GM23338 (cell line): ENCODE data around the gene CKLF. TPM values are rescaled to one million over a fixed set of nuclear protein-coding genes. Genes with fewer than 3 reads are reported as not detected.

Experiments
- ATAC-seq: fragments of 200-7000 bp; cut with Tn5 transposase; 3 replicates; pipeline ENCODE4 v1.9.1; 2020
- DNase-seq: peaks from one replicate; pipeline ENCODE4 v3.0.0-alpha.2; 2015; ENCODE audit warnings: low spot score
- H2AFZ ChIP-seq: fragments of 200-600 bp; sonication (generic); 2 replicates; pipeline ENCODE4 v1.8.0; 2016; ENCODE audit warnings: antibody characterized with exemption, mild to moderate bottlenecking, moderate library complexity
- H3F3A ChIP-seq: fragments of 200-600 bp; sonication (generic); replicated peaks from 2 replicates; pipeline ENCODE4 v1.8.0; 2017; ENCODE audit warnings: antibody characterized with exemption, mixed run types, low read depth
- H3K27ac ChIP-seq: fragments of 200-600 bp; sonication (generic); 2 replicates; pipeline ENCODE4 v1.6.1; 2016; ENCODE audit warnings: low read depth
- H3K27me3 ChIP-seq: fragments of 200-600 bp; sonication (generic); 2 replicates; pipeline ENCODE4 v1.8.0; 2016; ENCODE audit warnings: mild to moderate bottlenecking, mixed run types, moderate library complexity; ENCODE audit not compliant: insufficient read depth
- H3K36me3 ChIP-seq: fragments of 200-600 bp; sonication (generic); 2 replicates; pipeline ENCODE4 v1.8.0; 2016; ENCODE audit warnings: mild to moderate bottlenecking; ENCODE audit not compliant: insufficient read depth
- H3K4me1 ChIP-seq: fragments of 200-600 bp; sonication (generic); 2 replicates; pipeline ENCODE4 v1.8.0; 2016; ENCODE audit warnings: mild to moderate bottlenecking, moderate library complexity; ENCODE audit not compliant: insufficient read depth
- H3K4me2 ChIP-seq: fragments of 200-600 bp; sonication (generic); 2 replicates; pipeline ENCODE4 v1.7.1; 2017; ENCODE audit warnings: mixed run types
- H3K4me3 ChIP-seq: fragments of 200-600 bp; sonication (generic); 2 replicates; pipeline ENCODE4 v1.6.1; 2016; ENCODE audit warnings: mixed run types
- H3K79me2 ChIP-seq: fragments of 200-600 bp; sonication (generic); replicated peaks from 2 replicates; pipeline ENCODE4 v1.8.0; 2017; ENCODE audit warnings: mild to moderate bottlenecking; ENCODE audit not compliant: insufficient read depth
- H3K9me2 ChIP-seq: fragments of 200-600 bp; sonication (generic); 2 replicates; pipeline ENCODE4 v1.8.0; 2017; ENCODE audit not compliant: insufficient read depth
- H4K20me1 ChIP-seq: fragments of 200-600 bp; sonication (generic); replicated peaks from 2 replicates; pipeline ENCODE4 v1.8.0; 2017; ENCODE audit warnings: mild to moderate bottlenecking; ENCODE audit not compliant: insufficient read depth
- H3K27ac Mint-ChIP-seq: 2 replicates; pipeline ENCODE4 v1.8.0; 2020; ENCODE audit warnings: inconsistent platforms, mild to moderate bottlenecking, moderate library complexity, mixed read lengths
- H3K27me3 Mint-ChIP-seq: 3 replicates; pipeline ENCODE4 v1.8.0; 2022; ENCODE audit warnings: low read depth, mild to moderate bottlenecking, moderate library complexity, mixed read lengths, inconsistent platforms; ENCODE audit not compliant: insufficient read depth, poor library complexity
- H3K36me3 Mint-ChIP-seq: 3 replicates; pipeline ENCODE4 v1.8.0; 2021; ENCODE audit warnings: low read depth, mild to moderate bottlenecking, inconsistent platforms, moderate library complexity, mixed read lengths
- H3K4me1 Mint-ChIP-seq: 3 replicates; pipeline ENCODE4 v1.8.0; 2020; ENCODE audit warnings: mild to moderate bottlenecking, inconsistent platforms, mixed read lengths
- H3K4me3 Mint-ChIP-seq: 3 replicates; pipeline ENCODE4 v1.8.0; 2021; ENCODE audit warnings: moderate library complexity, mild to moderate bottlenecking, inconsistent platforms, mixed read lengths
- H3K9me3 Mint-ChIP-seq: 3 replicates; pipeline ENCODE4 v1.8.0; 2020; ENCODE audit warnings: moderate library complexity, mild to moderate bottlenecking, inconsistent platforms, mixed read lengths
- CREB1 ChIP-seq: fragments of 250-450 bp; sonication (Bioruptor Pico); IDR thresholded peaks from 2 replicates; pipeline ENCODE4 v1.5.0; 2020; ENCODE audit warnings: low read depth, mild to moderate bottlenecking, moderate library complexity
- EZH2 ChIP-seq: fragments of 200-600 bp; sonication (generic); IDR thresholded peaks from one replicate; pipeline ENCODE4 v1.8.0; 2017; ENCODE audit warnings: antibody characterized with exemption, mild to moderate bottlenecking, low read depth; ENCODE audit not compliant: unreplicated experiment
- EZH2phosphoT487 ChIP-seq: fragments of 200-600 bp; sonication (generic); IDR thresholded peaks from one replicate; pipeline ENCODE4 v1.8.1; 2018; ENCODE audit warnings: antibody characterized with exemption; ENCODE audit not compliant: unreplicated experiment
- JUNB ChIP-seq: IDR thresholded peaks from one replicate; pipeline ENCODE4 v1.6.1; 2016; ENCODE audit warnings: antibody characterized with exemption; ENCODE audit not compliant: unreplicated experiment
- NANOG ChIP-seq: IDR thresholded peaks from 2 replicates; pipeline ENCODE4 v1.6.1; 2016; ENCODE audit warnings: antibody characterized with exemption, borderline replicate concordance
- POLR2AphosphoS5 ChIP-seq: IDR thresholded peaks from 2 replicates; pipeline ENCODE4 v1.6.1; 2016; ENCODE audit warnings: antibody characterized with exemption, low read depth
- STAT1 ChIP-seq: IDR thresholded peaks from one replicate; pipeline ENCODE4 v1.6.1; 2016; ENCODE audit warnings: antibody characterized with exemption; ENCODE audit not compliant: unreplicated experiment
- ZNF114 ChIP-seq: fragments of 250-450 bp; sonication (Bioruptor Pico); IDR thresholded peaks from 2 replicates; pipeline ENCODE4 v1.5.0; 2020; ENCODE audit warnings: mild to moderate bottlenecking, moderate library complexity
- ZNF331 ChIP-seq: fragments of 250-450 bp; sonication (Bioruptor Pico); IDR thresholded peaks from 2 replicates; pipeline ENCODE4 v1.5.0; 2020; ENCODE audit warnings: low read depth, mild to moderate bottlenecking, moderate library complexity
- polyA plus RNA-seq: library from polyadenylated mRNA; unstranded; fragments of >200 nt; fragmentation: Nextera tagmentation; extraction: Ambion mirVana; gene quantifications from 2 replicates; pipeline ENCODE4 v1.2.1, GENCODE V29; 2016
- total RNA-seq: library from RNA; depleted of rRNA; stranded (reverse); fragments of >200 nt; shearing (Covaris generic); gene quantifications from 2 replicates; pipeline ENCODE4 v1.2.3, GENCODE V29; 2014
- TF ChIP-seq, protein P1 (sequence below): IDR thresholded peaks from 2 replicates; pipeline ENCODE4 v1.6.1; 2016; ENCODE audit warnings: antibody characterized with exemption
- TF ChIP-seq, protein P2 (sequence below): fragments of 250-450 bp; sonication (Bioruptor Pico); IDR thresholded peaks from 2 replicates; pipeline ENCODE4 v1.5.0; 2020; ENCODE audit warnings: mild to moderate bottlenecking, moderate library complexity
- TF ChIP-seq, protein P3 (sequence below), 2 experiments: fragments of 200-600 bp in 1 of 2; sonication (generic) in 1 of 2; conservative IDR thresholded peaks; 2 replicates each; pipeline versions ENCODE4 v1.5.1 to v1.6.1; 2016 to 2017; ENCODE audit warnings: antibody characterized with exemption in 2 of 2, low read depth in 2 of 2, mild to moderate bottlenecking in 2 of 2, moderate library complexity in 1 of 2
- TF ChIP-seq, protein P4 (sequence below): IDR thresholded peaks from one replicate; pipeline ENCODE4 v1.6.1; 2018; ENCODE audit warnings: antibody characterized with exemption; ENCODE audit not compliant: unreplicated experiment

CKLF gene
- total and polyA plus RNA-seq, 2 experiments from 2014 or later, result 25.5 to 60.0 TPM

DNA sequence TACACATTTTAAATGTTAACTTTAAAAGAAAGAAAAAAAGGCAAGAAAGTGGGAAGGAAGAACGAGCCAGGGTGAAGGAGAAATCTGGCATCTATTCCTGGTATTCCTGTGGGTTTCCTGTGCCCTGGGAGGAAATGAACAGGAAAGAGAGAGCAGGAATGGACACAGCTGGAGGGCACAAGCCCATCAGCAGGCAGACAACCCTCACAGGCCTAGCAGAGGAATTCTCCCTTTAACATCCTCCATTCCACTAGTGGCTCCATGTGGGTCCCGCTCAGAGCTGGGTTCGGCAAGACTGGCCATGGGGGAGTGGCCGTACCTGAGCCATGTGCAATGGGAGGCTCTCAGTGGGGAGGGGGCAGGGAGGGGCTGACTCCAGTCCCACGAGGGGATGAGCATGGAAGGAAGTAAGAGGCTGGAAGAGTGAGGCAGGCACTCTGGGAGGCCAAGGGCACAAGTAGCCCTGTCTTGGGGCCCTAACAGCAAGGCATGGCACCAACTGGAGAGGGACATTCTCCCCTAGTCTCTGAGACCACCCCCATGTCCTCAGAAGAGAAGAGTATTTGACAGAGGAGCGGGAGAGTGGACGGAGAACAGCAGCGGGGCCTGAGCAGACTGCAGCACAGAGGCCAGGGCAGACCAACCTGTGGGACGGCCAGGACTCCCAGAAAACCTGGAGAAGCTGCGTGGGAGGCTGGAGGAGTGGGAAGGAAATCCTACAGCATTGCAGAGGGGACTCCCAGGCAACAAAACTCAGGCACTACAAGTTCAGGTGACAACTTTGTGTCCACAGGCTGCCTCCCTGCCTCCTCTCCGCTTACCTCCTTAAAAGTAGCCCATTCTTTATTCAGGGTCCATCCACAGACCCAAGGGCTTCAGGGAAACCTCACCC lies 32.6 kb upstream of the CKLF start:
- Mint-ChIP-seq H3K27ac (no peak overlapping the region), H3K9me3 (no peaks in the 10 kb centered on the region), H3K36me3 (peaks cover 11% of the 10 kb centered on the region; the same call in 2 of the 3 replicates), H3K4me1 (peaks cover 21% of the 10 kb centered on the region), H3K4me3 (no peak overlapping the region), H3K27me3 (peaks cover 6% of the 10 kb centered on the region)
- Histone ChIP-seq H4K20me1 (no peaks in the 10 kb centered on the region), H3K27ac (no peak overlapping the region), H3K4me3 (no peak overlapping the region), H3K4me1 (no peaks in the 10 kb centered on the region), H3K27me3 (no peaks in the 10 kb centered on the region), H3K36me3 (no peaks in the 10 kb centered on the region), H3K4me2 (no peak overlapping the region), H2AFZ (no peak overlapping the region), H3K79me2 (no peaks in the 10 kb centered on the region), H3F3A (no peaks in the 10 kb centered on the region), H3K9me2 (no peaks in the 10 kb centered on the region)
- DNase-seq (no peak), ATAC-seq (no peak)
- TF ChIP-seq CREB1, result no peak
- TF ChIP-seq, protein P1, sequence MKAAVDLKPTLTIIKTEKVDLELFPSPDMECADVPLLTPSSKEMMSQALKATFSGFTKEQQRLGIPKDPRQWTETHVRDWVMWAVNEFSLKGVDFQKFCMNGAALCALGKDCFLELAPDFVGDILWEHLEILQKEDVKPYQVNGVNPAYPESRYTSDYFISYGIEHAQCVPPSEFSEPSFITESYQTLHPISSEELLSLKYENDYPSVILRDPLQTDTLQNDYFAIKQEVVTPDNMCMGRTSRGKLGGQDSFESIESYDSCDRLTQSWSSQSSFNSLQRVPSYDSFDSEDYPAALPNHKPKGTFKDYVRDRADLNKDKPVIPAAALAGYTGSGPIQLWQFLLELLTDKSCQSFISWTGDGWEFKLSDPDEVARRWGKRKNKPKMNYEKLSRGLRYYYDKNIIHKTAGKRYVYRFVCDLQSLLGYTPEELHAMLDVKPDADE, result no peak
- no peak for TF ChIP-seq EZH2phosphoT487
- TF ChIP-seq, protein P2, sequence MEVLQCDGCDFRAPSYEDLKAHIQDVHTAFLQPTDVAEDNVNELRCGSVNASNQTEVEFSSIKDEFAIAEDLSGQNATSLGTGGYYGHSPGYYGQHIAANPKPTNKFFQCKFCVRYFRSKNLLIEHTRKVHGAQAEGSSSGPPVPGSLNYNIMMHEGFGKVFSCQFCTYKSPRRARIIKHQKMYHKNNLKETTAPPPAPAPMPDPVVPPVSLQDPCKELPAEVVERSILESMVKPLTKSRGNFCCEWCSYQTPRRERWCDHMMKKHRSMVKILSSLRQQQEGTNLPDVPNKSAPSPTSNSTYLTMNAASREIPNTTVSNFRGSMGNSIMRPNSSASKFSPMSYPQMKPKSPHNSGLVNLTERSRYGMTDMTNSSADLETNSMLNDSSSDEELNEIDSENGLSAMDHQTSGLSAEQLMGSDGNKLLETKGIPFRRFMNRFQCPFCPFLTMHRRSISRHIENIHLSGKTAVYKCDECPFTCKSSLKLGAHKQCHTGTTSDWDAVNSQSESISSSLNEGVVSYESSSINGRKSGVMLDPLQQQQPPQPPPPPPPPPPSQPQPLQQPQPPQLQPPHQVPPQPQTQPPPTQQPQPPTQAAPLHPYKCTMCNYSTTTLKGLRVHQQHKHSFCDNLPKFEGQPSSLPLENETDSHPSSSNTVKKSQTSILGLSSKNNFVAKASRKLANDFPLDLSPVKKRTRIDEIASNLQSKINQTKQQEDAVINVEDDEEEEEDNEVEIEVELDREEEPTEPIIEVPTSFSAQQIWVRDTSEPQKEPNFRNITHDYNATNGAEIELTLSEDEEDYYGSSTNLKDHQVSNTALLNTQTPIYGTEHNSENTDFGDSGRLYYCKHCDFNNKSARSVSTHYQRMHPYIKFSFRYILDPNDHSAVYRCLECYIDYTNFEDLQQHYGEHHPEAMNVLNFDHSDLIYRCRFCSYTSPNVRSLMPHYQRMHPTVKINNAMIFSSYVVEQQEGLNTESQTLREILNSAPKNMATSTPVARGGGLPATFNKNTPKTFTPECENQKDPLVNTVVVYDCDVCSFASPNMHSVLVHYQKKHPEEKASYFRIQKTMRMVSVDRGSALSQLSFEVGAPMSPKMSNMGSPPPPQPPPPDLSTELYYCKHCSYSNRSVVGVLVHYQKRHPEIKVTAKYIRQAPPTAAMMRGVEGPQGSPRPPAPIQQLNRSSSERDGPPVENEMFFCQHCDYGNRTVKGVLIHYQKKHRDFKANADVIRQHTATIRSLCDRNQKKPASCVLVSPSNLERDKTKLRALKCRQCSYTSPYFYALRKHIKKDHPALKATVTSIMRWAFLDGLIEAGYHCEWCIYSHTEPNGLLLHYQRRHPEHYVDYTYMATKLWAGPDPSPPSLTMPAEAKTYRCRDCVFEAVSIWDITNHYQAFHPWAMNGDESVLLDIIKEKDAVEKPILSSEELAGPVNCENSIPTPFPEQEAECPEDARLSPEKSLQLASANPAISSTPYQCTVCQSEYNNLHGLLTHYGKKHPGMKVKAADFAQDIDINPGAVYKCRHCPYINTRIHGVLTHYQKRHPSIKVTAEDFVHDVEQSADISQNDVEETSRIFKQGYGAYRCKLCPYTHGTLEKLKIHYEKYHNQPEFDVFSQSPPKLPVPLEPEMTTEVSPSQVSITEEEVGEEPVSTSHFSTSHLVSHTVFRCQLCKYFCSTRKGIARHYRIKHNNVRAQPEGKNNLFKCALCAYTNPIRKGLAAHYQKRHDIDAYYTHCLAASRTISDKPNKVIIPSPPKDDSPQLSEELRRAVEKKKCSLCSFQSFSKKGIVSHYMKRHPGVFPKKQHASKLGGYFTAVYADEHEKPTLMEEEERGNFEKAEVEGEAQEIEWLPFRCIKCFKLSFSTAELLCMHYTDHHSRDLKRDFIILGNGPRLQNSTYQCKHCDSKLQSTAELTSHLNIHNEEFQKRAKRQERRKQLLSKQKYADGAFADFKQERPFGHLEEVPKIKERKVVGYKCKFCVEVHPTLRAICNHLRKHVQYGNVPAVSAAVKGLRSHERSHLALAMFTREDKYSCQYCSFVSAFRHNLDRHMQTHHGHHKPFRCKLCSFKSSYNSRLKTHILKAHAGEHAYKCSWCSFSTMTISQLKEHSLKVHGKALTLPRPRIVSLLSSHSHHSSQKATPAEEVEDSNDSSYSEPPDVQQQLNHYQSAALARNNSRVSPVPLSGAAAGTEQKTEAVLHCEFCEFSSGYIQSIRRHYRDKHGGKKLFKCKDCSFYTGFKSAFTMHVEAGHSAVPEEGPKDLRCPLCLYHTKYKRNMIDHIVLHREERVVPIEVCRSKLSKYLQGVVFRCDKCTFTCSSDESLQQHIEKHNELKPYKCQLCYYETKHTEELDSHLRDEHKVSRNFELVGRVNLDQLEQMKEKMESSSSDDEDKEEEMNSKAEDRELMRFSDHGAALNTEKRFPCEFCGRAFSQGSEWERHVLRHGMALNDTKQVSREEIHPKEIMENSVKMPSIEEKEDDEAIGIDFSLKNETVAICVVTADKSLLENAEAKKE (CRISPR knock-in tag), result no peak
- TF ChIP-seq, protein P3, sequence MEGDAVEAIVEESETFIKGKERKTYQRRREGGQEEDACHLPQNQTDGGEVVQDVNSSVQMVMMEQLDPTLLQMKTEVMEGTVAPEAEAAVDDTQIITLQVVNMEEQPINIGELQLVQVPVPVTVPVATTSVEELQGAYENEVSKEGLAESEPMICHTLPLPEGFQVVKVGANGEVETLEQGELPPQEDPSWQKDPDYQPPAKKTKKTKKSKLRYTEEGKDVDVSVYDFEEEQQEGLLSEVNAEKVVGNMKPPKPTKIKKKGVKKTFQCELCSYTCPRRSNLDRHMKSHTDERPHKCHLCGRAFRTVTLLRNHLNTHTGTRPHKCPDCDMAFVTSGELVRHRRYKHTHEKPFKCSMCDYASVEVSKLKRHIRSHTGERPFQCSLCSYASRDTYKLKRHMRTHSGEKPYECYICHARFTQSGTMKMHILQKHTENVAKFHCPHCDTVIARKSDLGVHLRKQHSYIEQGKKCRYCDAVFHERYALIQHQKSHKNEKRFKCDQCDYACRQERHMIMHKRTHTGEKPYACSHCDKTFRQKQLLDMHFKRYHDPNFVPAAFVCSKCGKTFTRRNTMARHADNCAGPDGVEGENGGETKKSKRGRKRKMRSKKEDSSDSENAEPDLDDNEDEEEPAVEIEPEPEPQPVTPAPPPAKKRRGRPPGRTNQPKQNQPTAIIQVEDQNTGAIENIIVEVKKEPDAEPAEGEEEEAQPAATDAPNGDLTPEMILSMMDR (conservative IDR thresholded peaks at IDR 0.05; ENCODE audit: low read depth in 2 of 2), result no peak
- TF ChIP-seq EZH2, result no peak
- TF ChIP-seq STAT1, result no peak
- no peak for TF ChIP-seq ZNF331 (CRISPR knock-in tag)
- TF ChIP-seq JUNB, result no peak
- TF ChIP-seq NANOG, result no peak
- TF ChIP-seq, protein P4, sequence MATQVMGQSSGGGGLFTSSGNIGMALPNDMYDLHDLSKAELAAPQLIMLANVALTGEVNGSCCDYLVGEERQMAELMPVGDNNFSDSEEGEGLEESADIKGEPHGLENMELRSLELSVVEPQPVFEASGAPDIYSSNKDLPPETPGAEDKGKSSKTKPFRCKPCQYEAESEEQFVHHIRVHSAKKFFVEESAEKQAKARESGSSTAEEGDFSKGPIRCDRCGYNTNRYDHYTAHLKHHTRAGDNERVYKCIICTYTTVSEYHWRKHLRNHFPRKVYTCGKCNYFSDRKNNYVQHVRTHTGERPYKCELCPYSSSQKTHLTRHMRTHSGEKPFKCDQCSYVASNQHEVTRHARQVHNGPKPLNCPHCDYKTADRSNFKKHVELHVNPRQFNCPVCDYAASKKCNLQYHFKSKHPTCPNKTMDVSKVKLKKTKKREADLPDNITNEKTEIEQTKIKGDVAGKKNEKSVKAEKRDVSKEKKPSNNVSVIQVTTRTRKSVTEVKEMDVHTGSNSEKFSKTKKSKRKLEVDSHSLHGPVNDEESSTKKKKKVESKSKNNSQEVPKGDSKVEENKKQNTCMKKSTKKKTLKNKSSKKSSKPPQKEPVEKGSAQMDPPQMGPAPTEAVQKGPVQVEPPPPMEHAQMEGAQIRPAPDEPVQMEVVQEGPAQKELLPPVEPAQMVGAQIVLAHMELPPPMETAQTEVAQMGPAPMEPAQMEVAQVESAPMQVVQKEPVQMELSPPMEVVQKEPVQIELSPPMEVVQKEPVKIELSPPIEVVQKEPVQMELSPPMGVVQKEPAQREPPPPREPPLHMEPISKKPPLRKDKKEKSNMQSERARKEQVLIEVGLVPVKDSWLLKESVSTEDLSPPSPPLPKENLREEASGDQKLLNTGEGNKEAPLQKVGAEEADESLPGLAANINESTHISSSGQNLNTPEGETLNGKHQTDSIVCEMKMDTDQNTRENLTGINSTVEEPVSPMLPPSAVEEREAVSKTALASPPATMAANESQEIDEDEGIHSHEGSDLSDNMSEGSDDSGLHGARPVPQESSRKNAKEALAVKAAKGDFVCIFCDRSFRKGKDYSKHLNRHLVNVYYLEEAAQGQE, result no peak
- TF ChIP-seq ZNF114 (CRISPR knock-in tag), result no peak
- TF ChIP-seq POLR2AphosphoS5, result no peak
